Loucy (cell line): Measurements from ENCODE around the gene ERGIC3.

ENCODE experiments used
- EZH2phosphoT487 ChIP-seq: fragments of 200-600 bp; IDR thresholded peaks from 2 replicates; pipeline ENCODE4 v1.6.1; 2018; ENCODE audit warnings: antibody characterized with exemption, mild to moderate bottlenecking, moderate library complexity, borderline replicate concordance
- TF ChIP-seq, protein P1 (sequence below): fragments of 200-600 bp; sonication (generic); conservative IDR thresholded peaks from 2 replicates; pipeline ENCODE4 v1.5.1; 2014; ENCODE audit warnings: mild to moderate bottlenecking, antibody characterized with exemption, low read length

GRCh38 chr20:35562541-35563110, 20.7 kb downstream of the ERGIC3 start:
- TF ChIP-seq, protein P1, sequence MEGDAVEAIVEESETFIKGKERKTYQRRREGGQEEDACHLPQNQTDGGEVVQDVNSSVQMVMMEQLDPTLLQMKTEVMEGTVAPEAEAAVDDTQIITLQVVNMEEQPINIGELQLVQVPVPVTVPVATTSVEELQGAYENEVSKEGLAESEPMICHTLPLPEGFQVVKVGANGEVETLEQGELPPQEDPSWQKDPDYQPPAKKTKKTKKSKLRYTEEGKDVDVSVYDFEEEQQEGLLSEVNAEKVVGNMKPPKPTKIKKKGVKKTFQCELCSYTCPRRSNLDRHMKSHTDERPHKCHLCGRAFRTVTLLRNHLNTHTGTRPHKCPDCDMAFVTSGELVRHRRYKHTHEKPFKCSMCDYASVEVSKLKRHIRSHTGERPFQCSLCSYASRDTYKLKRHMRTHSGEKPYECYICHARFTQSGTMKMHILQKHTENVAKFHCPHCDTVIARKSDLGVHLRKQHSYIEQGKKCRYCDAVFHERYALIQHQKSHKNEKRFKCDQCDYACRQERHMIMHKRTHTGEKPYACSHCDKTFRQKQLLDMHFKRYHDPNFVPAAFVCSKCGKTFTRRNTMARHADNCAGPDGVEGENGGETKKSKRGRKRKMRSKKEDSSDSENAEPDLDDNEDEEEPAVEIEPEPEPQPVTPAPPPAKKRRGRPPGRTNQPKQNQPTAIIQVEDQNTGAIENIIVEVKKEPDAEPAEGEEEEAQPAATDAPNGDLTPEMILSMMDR = no peak
- no peak for TF ChIP-seq EZH2phosphoT487
